GM18520 (cell line): ENCODE data around the gene METTL5.
"Not testable (repeated sequence)": the region's sequence is repeated elsewhere in the genome, so short reads cannot be mapped to it uniquely, and the experiment has no call there.

Experiments used
- ATAC-seq: cut with Tn5 transposase; IDR thresholded peaks from one replicate; pipeline ENCODE4 v1.9.1; 2021; ENCODE audit not compliant: unreplicated experiment

Gene METTL5

DNA sequence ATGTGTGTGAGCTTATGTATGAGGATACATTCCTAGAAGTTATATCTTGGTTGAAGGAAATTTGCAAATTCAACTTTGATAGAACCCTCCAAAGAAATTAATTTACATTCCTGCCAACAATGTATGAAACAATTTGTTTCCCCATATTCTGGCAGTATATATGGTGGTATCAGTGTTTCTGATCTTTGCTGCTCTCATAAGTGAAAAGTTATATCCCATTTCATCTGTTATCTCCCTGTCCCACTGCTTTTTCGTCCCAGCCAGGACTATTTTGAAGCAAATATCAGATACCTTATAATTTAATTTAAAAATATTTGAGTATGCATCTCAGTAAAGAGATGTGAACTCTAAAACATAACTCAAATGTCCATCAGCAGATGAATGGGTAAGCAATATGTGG, 9.7 kb upstream of the METTL5 start:
- no peak for ATAC-seq

DNA sequence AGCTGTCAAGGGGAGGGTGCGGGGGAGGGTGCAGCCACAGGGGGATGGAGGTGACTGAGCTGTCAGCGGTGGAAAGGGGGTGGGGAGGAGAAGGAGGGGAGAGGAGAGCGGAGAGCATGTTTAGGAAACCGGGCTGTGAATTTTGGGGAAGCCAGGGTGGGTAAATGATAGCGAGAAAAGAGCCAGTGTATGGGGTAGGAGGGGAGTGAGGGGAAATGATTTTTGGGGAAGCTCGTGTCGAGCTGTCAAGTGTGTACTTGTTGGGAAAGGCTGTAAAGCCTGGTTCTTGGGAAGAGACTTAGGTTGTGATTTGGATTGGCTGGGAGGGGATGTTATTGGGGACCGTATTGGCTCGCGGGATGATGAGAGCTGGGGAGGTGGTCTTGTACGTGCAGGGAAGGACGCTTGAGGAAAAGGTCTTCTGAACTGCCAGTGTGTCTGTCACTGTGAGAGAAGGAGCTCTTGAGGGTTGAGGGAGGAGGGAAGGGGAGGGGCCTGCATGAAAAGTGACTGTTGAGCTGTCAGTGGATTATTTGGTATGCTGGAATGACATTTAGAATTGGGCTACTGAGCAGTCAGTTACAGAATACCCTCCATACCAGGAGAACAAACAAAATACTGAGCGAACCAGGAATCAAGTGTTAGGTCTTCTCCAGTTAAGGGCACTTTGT, 3.6 kb upstream of the METTL5 start:
- no peak for ATAC-seq

DNA sequence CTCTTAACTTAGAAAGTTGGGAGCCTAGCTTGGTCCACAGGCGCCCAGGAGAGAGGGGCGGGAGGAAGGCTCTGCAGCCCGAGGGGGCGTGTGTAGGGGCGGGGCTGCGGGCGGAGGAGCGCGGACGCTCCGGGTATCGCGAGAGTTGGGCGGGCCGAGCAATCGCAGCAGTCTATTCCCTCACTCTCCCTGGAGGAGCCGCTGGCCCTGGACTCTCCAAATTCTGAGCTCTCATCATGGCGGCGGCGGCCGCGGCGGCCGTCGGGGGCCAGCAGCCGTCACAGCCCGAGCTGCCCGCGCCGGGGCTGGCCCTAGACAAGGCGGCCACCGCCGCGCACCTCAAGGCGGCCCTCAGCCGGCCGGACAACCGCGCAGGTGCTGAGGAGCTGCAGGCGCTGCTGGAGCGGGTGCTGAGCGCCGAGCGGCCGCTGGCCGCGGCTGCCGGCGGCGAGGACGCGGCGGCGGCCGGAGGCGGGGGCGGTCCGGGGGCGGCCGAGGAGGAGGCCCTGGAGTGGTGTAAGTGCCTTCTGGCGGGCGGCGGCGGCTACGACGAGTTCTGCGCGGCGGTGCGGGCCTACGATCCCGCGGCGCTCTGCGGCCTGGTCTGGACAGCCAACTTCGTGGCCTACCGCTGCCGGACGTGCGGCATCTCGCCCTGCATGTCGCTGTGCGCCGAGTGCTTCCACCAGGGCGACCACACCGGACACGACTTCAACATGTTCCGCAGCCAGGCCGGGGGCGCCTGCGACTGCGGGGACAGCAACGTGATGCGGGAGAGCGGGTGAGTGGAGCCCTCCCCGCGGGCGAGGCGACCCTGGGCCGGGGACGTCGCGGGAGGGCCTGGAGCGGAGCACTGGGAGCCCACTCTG, 2.8 kb upstream of the METTL5 start, which contains the start of gene UBR3:
Gene UBR3 (plus strand): TSS at position 183 of the 869 bp plus-strand sequence. CDS start 54 bp downstream, at position 237.
- peak; percentile 74 for ATAC-seq

- no peak for ATAC-seq
These were observed 721 bp downstream of the METTL5 start for GRCh38 chr2:169823996-169824372.

DNA sequence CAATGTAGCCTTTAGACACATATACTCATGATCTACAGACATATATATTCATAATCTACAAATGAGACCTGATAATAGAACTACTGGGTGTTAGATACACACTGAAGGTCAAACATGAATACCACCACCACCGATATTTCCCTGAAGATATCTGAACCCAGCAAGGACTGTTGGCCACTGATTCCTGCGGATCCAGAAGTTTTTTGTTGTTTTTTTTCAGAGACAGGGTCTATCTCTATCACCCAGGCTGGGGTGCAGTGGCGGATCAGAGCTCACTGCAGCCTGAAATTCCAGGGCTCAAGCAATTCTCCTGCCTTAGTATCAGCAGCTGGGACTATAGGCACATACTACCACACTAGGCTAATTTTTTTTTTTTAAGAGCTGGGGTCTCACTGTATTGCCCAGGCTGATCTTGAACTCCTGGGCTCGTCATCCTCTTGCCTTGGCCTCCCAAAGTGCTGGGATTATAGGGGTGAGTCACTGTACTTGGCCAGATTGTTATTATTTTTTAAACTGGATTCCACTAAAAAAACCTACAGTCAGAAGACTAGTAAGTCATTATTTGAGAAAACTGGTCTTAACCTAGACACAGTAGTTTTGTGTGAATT, 1.8 kb downstream of the METTL5 start:
- ATAC-seq, result no peak

- ATAC-seq, result no peak
These were observed 2.7 kb downstream of the METTL5 start for GRCh38 chr2:169822036-169822435.

DNA sequence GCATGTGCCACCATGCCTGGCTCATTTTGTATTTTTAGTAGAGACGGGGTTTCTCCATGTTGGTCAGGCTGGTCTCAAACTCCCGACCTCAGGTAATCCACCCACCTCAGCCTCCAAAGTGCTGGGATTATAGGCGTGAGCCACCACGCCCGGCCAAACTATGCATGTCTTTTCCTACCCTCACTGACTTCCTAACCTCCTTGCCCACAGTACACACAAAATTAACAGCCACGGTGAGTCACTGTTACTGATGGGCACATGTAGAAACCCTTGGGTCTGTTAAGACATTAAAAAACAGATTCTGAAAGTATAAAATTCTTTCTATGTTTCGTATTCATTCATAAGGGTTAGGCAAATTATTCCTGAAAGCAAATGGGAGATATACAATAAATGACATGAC, 4.6 kb downstream of the METTL5 start:
- not testable (repeated sequence) for ATAC-seq

DNA sequence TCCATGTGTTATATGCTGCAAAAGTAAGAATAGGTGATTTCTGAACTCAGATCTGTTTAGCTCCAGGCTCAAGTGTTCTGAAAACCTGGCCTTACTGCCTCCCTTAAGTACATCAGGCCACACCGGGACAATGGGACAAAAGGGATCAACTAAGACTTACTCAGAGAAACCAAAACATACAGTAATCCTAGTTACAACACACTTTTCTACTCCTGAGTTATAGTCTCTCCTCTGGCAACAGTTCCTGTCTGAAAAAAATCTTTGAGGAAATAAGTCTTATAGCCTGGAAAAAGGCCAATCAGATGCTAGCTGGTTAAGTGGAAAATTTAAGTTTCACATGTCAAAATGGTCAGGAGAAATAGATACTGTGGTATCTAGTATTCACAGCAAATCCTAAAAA, 5.6 kb downstream of the METTL5 start:
- ATAC-seq, result no peak

DNA sequence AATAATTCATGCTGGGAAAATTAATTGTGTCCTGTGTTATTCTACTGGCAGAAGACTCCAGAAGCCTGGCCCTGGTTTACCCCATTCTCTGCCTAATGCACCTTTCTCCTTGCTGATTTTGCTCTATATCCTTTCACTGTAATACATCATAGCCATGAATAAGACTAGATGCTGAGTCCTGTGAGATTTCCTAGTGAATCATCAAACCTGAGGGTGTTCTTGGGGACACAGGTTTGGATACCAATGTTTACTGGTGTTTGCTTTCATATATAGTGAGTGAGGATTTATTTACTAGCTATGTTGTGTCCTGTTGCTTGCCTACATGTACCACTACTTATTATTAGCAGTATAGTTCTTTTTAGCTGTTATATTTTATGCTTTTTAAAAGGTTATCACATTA, 6.5 kb downstream of the METTL5 start:
- ATAC-seq, result no peak

DNA sequence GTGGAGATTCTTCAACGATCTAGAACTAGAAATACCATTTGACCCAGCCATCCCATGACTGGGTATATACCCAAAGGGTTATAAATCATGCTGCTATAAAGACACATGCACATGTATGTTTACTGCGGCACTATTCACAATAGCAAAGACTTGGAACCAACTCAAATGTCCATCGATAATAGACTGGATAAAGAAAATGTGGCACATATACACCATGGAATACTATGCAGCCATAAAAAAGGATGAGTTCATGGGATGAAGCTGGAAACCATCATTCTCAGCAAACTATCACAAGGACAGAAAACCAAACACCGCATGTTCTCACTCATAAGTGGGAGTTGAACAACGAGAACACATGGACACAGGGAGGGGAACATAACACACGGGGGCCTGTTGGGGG, 7.3 kb downstream of the METTL5 start:
- ATAC-seq, result not testable (repeated sequence)

DNA sequence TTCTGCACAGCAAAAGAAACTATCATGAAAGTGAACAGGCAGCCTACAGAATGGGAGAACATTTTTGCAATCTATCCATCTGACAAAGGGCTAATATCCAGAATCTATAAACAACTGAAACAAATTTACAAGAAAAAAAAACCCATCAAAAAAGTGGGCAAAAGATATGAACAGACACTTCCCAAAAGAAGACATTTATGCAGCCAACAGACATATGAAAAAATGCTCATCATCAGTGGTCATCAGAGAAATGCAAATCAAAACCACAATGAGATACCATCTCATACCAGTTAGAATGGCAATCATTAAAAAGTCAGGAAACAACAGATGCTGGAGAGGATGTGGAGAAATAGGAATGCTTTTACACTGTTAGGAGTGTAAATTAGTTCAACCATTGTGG, 7.7 kb downstream of the METTL5 start:
- ATAC-seq, result not testable (repeated sequence)

DNA sequence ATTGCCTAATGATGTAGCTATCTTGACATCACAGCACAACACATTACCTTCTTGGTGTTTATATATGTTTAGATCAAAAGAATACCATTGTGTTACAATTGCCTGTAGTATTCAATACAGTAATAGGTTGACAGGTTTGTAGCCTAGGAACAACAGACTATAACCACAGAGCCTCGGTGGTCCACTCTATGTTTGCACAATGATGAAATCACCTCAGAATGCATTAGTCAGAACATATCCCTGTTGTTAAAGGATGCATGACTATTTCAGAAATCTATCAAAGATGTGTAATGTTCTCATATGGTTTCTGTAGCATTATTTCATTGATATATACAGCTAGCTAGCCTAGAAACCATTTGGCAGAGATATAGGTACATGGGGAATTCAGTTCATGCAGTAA, 8.9 kb downstream of the METTL5 start:
- no peak for ATAC-seq

DNA sequence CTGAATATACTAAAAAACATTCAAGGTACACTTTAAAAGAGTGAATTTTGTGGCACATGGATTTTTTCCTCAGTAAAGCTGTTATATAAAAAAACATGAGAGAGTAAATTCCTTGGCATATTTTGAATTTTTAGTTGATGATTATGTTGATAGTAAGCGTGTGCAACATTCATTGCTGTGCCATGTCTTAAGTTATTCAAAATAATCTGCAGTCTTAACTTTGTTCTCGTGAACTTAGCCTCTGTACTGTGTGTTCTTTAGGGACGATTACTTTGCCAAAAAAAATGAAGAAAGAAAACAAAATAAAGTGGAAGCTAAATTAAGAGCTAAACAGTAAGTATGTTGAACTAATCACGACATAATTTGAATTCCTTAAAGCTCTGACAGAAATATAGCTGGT, 16.5 kb downstream of the METTL5 start:
- no peak for ATAC-seq

- ATAC-seq, result no peak
These were observed 18.1 kb downstream of the METTL5 start for GRCh38 chr2:169806586-169806985.

- ATAC-seq, result no peak
These were observed 21.2 kb downstream of the METTL5 start for GRCh38 chr2:169803480-169803879.

- peak; percentile 91 for ATAC-seq
These were observed 25.8 kb downstream of the METTL5 start, which contains the start of gene SSB for GRCh38 chr2:169798718-169799592. Gene SSB, plus strand, starts transcription at chr2:169798871. Its CDS starts 2,090 bp downstream, at chr2:169800961.

GRCh38 chr2:169798397-169798717, 26.3 kb downstream of the METTL5 start:
- no peak for ATAC-seq

DNA sequence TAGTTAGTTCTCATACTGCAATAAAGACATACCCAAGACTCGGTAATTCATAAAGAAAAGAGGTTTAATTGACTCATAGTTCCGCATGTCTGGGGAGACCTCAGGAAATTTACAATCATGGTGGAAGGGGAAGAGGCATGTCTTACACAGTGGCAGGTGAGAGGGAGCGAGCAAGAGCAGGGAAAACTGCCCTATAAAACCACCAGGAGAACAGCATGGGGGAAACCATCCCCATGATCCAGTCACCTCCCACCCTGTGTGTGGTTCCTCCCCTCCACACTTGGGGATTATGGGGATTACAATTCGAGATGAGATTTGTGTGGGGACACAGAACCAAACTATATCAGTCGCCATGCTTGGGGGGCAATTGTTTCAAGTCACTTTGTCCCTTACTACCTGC, 27.1 kb downstream of the METTL5 start:
- ATAC-seq, result no peak

GRCh38 chr2:169796441-169796840, 28.3 kb downstream of the METTL5 start:
- ATAC-seq, result no peak

GRCh38 chr2:169795181-169795580, 29.5 kb downstream of the METTL5 start:
- no peak for ATAC-seq

DNA sequence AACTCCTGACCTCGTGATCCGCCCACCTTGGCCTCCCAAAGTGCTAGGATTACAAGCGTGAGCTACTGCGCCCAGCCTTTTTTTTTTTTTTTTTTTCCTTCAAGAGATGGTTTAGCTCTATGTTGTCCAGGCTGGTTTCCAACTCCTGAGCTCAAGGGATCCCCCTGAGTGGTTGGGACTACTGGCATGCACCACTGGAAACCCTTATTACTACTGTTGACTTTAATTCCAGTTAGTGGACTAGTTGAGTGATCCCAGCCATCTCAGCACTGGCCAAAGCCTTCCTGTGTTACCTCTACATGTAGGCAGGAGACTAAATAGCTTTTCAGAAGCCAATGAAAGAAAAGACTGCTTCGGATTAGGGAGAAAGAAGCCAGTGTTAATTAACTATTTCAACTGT, 34.1 kb downstream of the METTL5 start:
- ATAC-seq, result no peak
